ENCODE data around the gene UGT8. TPM values are rescaled to one million over a fixed set of nuclear protein-coding genes. Genes with fewer than 3 reads are reported as not detected.

The UGT8 gene
- total and polyA plus RNA-seq, 3 donors from 2014 or later: 4.1 to 6.9 (median 5.6) TPM

GRCh38 chr4:114649908-114650307 lies 51.3 kb downstream of the UGT8 start:
- H3K27me3 ChIP-seq: no peaks in the 10 kb centered on the region
- H3K27ac ChIP-seq: no peak overlapping the region
- no peak for DNase-seq
- H3K36me3 ChIP-seq (ENCODE audit: low read depth, missing control alignments): no peaks in the 10 kb centered on the region
- H3K9me3 ChIP-seq: no peaks in the 10 kb centered on the region
- no peak overlapping the region for H3K4me3 ChIP-seq
- no peak for TF ChIP-seq POLR2A (IDR thresholded peaks at IDR 0.05)
- TF ChIP-seq CTCF (IDR thresholded peaks at IDR 0.05): no peak
- no peaks in the 10 kb centered on the region for H3K4me1 ChIP-seq
- 75 to 88% methylated on average over 1 of the region's 1 CpG for WGBS, 2 donors
- intact Hi-C loops (cut with DNase I; ENCODE audit: low total_unique reads): loop anchor here (10.0 kb wide), 1 partner anchor 265 kb away; no protein-coding TSS in a partner anchor

- no peak for DNase-seq
- Histone ChIP-seq H3K27ac (no peak overlapping the region), H3K27me3 (no peaks in the 10 kb centered on the region), H3K36me3 (ENCODE audit: low read depth, missing control alignments) (no peaks in the 10 kb centered on the region), H3K4me3 (no peak overlapping the region), H3K9me3 (no peaks in the 10 kb centered on the region), H3K4me1 (no peaks in the 10 kb centered on the region)
- TF ChIP-seq POLR2A (IDR thresholded peaks at IDR 0.05): no peak
- no peak for TF ChIP-seq CTCF (IDR thresholded peaks at IDR 0.05)
- WGBS, 2 donors: 100% methylated on average over 1 of the region's 1 CpG
- intact Hi-C loops (cut with DNase I; ENCODE audit: low total_unique reads): loop anchor here (10.0 kb wide), 1 partner anchor 269 kb away; no protein-coding TSS in a partner anchor
These were observed 55.1 kb downstream of the UGT8 start for GRCh38 chr4:114653675-114654074.

- Histone ChIP-seq H3K4me3 (no peak overlapping the region), H3K27me3 (no peaks in the 10 kb centered on the region), H3K27ac (no peak overlapping the region), H3K9me3 (no peaks in the 10 kb centered on the region), H3K4me1 (no peaks in the 10 kb centered on the region), H3K36me3 (ENCODE audit: low read depth, missing control alignments) (no peaks in the 10 kb centered on the region)
- TF ChIP-seq CTCF (IDR thresholded peaks at IDR 0.05) (no peak), POLR2A (IDR thresholded peaks at IDR 0.05) (no peak)
- 73 to 75% methylated on average over 2 of the region's 2 CpGs for WGBS, 2 donors
- intact Hi-C loops (cut with DNase I; ENCODE audit: low total_unique reads): loop anchor here (10.0 kb wide), 1 partner anchor 270 kb away; no protein-coding TSS in a partner anchor
- no peak for DNase-seq
These were observed 56.0 kb downstream of the UGT8 start for GRCh38 chr4:114654592-114654991.

- TF ChIP-seq POLR2A (IDR thresholded peaks at IDR 0.05) (no peak), CTCF (IDR thresholded peaks at IDR 0.05) (no peak)
- H3K9me3 ChIP-seq: no peaks in the 10 kb centered on the region
- H3K27me3 ChIP-seq: no peaks in the 10 kb centered on the region
- no peak overlapping the region for H3K27ac ChIP-seq
- DNase-seq: no peak
- H3K4me3 ChIP-seq: no peak overlapping the region
- no peaks in the 10 kb centered on the region for H3K36me3 ChIP-seq (ENCODE audit: low read depth, missing control alignments)
- intact Hi-C loops (cut with DNase I; ENCODE audit: low total_unique reads): loop anchor here (10.0 kb wide), 1 partner anchor 273 kb away; no protein-coding TSS in a partner anchor
- H3K4me1 ChIP-seq: no peaks in the 10 kb centered on the region
These were observed 59.6 kb downstream of the UGT8 start for GRCh38 chr4:114658179-114658578.

- H3K27ac ChIP-seq: no peak overlapping the region
- H3K4me3 ChIP-seq: no peak overlapping the region
- intact Hi-C loops (cut with DNase I; ENCODE audit: low total_unique reads): loop anchor here (10.0 kb wide), 1 partner anchor 274 kb away; no protein-coding TSS in a partner anchor
- DNase-seq: no peak
- H3K4me1 ChIP-seq: no peaks in the 10 kb centered on the region
- no peaks in the 10 kb centered on the region for H3K36me3 ChIP-seq (ENCODE audit: low read depth, missing control alignments)
- WGBS, 2 donors: 93% methylated on average over 4 of the region's 4 CpGs
- TF ChIP-seq CTCF (IDR thresholded peaks at IDR 0.05) (no peak), POLR2A (IDR thresholded peaks at IDR 0.05) (no peak)
- H3K9me3 ChIP-seq: no peaks in the 10 kb centered on the region
- H3K27me3 ChIP-seq: no peaks in the 10 kb centered on the region
These were observed 60.2 kb downstream of the UGT8 start for GRCh38 chr4:114658776-114659175.

Measured in testis (tissue), 3 donors.